ENCODE data around the gene CHRNA3.

CHRNA3 gene

GRCh38 chr15:78550194-78550593 lies 70.6 kb downstream of the CHRNA3 start:
- no peak for TF ChIP-seq CTCF (IDR thresholded peaks at IDR 0.05; ENCODE audit: low read depth, low read length)
- Histone ChIP-seq H3K36me3 (peaks cover 54% of the 10 kb centered on the region), H3K27me3 (ENCODE audit: insufficient read depth, low read depth, severe bottlenecking) (no peaks in the 10 kb centered on the region), H3K9me3 (ENCODE audit: severe bottlenecking) (no peaks in the 10 kb centered on the region), H3K4me3 (ENCODE audit: low read depth, low read length) (no peak overlapping the region), H3K27ac (no peak overlapping the region)
- no peak for DNase-seq
